Activated T-cell treated with anti-CD3 and anti-CD28 coated beads, Interleukin-2, amount 50 U/mL, for 24 hours (primary cell): ENCODE data around the gene NPTN.
"Not testable (repeated sequence)": the region's sequence is repeated elsewhere in the genome, so short reads cannot be mapped to it uniquely, and the experiment has no call there.

Experiments
- DNase-seq: peaks from one replicate; pipeline ENCODE4 v3.0.0-alpha.2; 2020
- H3K27ac Mint-ChIP-seq: 2 replicates; pipeline ENCODE4 v1.8.0; 2020; ENCODE audit warnings: mild to moderate bottlenecking, mixed read lengths
- H3K27me3 Mint-ChIP-seq: 2 replicates; pipeline ENCODE4 v1.8.0; 2020; ENCODE audit warnings: mixed read lengths
- H3K36me3 Mint-ChIP-seq: 2 replicates; pipeline ENCODE4 v1.8.0; 2020; ENCODE audit warnings: low read depth, mixed read lengths
- H3K4me1 Mint-ChIP-seq: 2 replicates; pipeline ENCODE4 v1.8.0; 2020; ENCODE audit warnings: low read depth, mixed read lengths
- H3K4me3 Mint-ChIP-seq: 2 replicates; pipeline ENCODE4 v1.8.0; 2020; ENCODE audit warnings: mild to moderate bottlenecking, moderate library complexity, mixed read lengths
- H3K9me3 Mint-ChIP-seq: 2 replicates; pipeline ENCODE4 v1.8.0; 2020; ENCODE audit warnings: mixed read lengths

The NPTN gene

DNA sequence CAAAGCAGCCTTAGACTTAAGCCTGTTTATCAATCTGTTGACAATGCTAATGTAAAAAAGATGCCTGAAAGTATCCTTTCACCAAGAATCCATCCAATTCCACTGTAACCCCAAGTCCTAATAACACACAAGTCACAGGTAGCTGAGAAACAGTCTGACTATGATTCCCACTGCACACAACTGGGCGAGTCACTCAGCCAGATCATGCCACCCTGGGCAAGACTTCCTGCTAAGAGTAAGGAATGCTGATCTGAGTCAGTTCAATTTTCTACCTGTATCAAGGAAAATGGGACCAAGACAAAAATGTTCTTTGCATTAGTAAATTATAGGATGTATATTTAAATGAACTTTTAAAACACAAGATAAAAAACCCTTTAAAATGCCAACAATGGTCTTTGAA lies 33.3 kb downstream of the NPTN start:
- Mint-ChIP-seq H3K9me3 (no peaks in the 10 kb centered on the region), H3K27me3 (no peaks in the 10 kb centered on the region), H3K4me1 (peaks cover 34% of the 10 kb centered on the region), H3K36me3 (peaks cover 23% of the 10 kb centered on the region), H3K4me3 (no peak overlapping the region), H3K27ac (no peak overlapping the region)
- DNase-seq: no peak

DNA sequence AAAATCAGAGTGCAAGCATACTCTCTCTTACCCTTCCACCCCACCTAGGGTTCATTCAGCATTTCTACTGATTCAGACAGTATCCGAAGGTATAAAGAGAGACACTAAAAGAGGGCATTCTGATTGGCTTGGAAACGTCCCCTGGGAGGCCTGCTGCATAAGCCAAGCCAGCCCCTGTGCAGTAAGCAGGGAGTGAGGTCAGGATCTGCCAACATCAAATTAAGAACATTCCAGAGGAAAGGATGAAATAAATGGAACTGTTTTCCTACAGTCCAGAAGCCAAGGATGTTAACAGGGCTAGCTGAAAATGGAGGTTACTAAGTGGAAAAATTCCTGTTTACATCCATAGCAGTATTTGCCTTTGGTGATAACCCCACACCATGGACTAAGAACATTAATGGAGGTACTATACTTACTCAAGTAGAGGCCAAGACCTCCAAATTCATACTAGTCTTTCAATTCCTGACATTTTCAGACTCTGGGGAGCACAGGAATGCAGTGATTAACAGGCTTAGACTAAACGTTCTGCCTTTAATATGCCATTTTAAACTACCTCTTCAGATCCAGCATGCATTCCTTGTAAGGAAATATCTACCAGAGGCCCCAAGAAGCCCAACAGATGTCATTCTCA lies 34.5 kb downstream of the NPTN start:
- H3K4me3 Mint-ChIP-seq: no peak overlapping the region
- no peak for DNase-seq
- H3K36me3 Mint-ChIP-seq: peaks cover 18% of the 10 kb centered on the region
- H3K9me3 Mint-ChIP-seq: no peaks in the 10 kb centered on the region
- H3K4me1 Mint-ChIP-seq: peaks cover 36% of the 10 kb centered on the region
- H3K27me3 Mint-ChIP-seq: no peaks in the 10 kb centered on the region
- no peak overlapping the region for H3K27ac Mint-ChIP-seq

DNA sequence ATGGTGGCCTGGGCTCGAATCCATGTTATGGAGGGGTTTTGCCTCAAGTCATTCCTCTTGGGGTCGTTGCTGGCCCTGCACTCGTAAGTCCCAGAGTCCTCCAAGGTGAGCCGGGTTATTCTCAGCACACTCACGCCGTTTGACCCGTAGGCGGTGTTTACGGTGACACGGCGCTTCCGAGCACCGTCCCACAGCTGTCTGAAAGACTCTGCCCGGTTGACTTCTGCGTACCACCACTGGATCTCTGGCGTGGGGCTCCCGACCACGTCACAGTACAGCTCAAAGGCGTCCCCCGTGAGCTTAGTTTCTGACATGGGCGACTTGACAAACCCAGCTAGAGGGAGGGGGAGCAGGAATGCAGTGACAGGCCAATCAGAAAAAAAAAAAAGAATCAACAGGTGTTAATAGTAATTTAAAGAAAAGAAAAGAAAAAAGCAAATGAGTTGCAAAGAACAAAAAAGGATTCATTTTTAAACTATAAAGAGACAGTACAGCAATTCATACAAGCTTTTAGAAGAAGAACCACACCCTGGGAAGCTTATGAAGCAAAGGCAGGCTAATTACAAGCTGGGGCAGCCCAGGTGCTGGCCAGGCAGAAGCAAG lies 36.1 kb downstream of the NPTN start:
- DNase-seq: no peak
- H3K27me3 Mint-ChIP-seq: no peaks in the 10 kb centered on the region
- no peak overlapping the region for H3K4me3 Mint-ChIP-seq
- H3K4me1 Mint-ChIP-seq: peaks cover 36% of the 10 kb centered on the region
- H3K36me3 Mint-ChIP-seq: peaks cover 18% of the 10 kb centered on the region
- no peaks in the 10 kb centered on the region for H3K9me3 Mint-ChIP-seq
- no peak overlapping the region for H3K27ac Mint-ChIP-seq

DNA sequence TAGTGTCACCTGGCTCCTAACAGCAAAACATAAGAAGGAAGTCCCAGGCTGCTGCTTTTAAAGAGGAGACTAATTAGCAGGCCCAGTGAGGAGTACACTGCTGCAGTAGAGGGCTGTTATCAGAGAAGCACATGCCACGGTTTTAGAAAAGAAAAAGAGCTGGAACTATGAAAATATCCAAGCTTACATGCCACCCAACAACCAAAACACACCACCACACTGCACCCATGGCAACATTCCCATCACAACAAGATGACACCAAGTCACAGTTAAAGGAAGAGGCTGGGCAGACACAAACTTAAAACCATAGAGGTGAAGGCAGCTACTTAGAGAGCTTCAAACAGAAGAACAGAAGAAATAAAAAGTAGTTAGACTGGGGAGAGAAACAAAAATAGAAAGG lies 37.0 kb downstream of the NPTN start:
- no peak for DNase-seq
- Mint-ChIP-seq H3K4me1 (peaks cover 36% of the 10 kb centered on the region), H3K9me3 (no peaks in the 10 kb centered on the region), H3K36me3 (peaks cover 27% of the 10 kb centered on the region), H3K27me3 (no peaks in the 10 kb centered on the region), H3K27ac (no peak overlapping the region), H3K4me3 (no peak overlapping the region)

DNA sequence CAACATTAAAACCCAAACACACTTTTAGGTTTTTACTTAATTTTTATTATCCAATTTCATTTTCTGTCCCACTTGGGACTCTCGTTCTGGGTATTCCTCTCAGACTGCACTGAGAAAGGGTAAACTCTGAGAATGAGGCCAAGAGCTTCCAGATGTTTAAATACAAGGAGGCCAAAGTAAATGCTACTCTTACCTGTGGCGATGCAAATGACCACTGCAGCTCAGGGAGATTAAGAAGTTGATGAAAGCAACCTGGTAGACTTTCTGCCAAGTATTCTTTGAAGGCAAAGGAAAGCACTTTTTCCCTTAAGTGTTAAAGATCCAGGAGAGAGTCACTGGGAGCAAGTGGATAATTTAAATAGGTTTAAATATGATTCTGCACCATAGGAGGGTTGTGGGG lies 39.1 kb downstream of the NPTN start:
- Mint-ChIP-seq H3K4me3 (no peak overlapping the region), H3K4me1 (peaks cover 31% of the 10 kb centered on the region), H3K27me3 (no peaks in the 10 kb centered on the region), H3K27ac (no peak overlapping the region), H3K9me3 (no peaks in the 10 kb centered on the region), H3K36me3 (peaks cover 36% of the 10 kb centered on the region)
- DNase-seq: no peak

DNA sequence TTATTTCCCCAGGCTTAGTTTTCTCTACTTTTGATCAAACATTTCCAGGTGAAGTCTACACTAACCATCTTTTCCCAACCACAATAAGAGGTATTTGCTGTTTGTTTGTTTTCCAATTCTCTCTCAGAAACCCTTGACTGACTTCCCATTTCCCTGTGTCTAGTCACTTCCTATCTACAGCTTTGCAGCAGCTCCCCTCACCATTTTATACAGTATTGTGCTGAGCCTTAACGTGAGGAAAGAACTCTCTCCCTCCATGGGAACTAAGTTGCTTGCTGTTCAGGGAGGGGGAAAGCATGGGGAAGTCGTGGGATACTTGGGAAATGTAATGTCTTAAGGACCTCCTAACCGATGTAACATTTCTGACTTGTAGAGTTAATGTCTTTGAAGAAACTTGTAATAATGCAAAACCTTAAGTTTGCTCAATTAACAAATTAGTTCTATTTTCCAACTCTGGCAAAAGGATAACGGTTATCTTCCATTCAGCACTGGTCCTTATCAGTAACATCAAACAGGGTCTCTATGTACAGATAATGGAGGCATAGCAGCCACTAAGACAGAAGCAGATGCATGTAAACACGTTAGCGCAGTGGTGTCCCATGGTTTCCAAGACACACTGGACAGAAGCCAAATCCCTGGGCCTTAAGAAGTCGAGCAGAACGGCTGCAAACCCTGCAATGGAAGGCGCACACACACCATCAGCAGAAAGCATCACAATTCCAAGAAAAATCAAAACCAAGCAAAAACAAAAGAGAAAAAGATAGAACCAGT lies 39.7 kb downstream of the NPTN start:
- H3K4me1 Mint-ChIP-seq: peaks cover 27% of the 10 kb centered on the region
- H3K36me3 Mint-ChIP-seq: peaks cover 42% of the 10 kb centered on the region
- no peaks in the 10 kb centered on the region for H3K27me3 Mint-ChIP-seq
- no peaks in the 10 kb centered on the region for H3K9me3 Mint-ChIP-seq
- no peak overlapping the region for H3K4me3 Mint-ChIP-seq
- no peak overlapping the region for H3K27ac Mint-ChIP-seq
- DNase-seq: no peak

DNA sequence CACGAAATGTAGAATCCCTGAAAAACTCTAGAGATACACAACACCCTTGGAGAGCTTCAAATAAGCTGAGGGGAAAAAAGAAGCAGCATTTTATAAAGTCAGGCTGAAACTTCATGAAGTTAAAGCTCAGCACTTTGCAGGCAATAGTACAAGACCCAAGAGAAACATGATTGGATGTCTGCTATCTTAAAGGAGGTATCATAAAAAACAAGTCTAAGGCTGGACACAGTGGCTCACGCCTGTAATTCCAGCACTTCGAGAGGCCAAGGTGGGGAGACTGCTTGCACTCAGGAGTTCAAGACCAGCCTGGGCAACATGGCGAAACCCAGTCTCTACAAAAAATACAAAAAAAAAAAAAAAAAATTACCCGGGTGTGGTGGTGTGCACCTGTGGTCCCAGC lies 42.9 kb downstream of the NPTN start:
- Mint-ChIP-seq H3K27ac (no peak overlapping the region), H3K4me1 (peaks cover 2% of the 10 kb centered on the region), H3K4me3 (no peak overlapping the region), H3K9me3 (no peaks in the 10 kb centered on the region), H3K36me3 (peaks cover 62% of the 10 kb centered on the region), H3K27me3 (no peaks in the 10 kb centered on the region)
- DNase-seq: no peak

DNA sequence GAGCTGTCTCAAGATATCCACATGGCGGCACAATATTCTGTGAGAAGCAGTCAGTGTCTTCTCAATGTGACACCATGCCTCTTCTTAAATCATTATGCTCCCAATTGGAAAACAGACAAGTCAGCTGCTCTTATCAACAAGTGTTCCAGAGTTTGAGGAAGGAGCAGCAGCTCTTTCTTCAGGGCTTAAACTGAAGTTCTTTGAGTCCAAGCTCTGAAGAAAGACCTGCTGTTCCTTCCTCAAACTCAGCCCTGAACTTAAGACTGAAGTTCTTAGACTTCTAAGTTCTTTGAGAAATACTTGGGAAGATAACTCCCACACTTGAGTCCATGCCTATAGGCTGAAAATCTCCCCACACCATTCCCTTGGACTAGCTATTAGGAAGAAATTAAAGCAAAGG lies 43.4 kb downstream of the NPTN start:
- Mint-ChIP-seq H3K9me3 (no peaks in the 10 kb centered on the region), H3K36me3 (peaks cover 67% of the 10 kb centered on the region), H3K4me3 (no peak overlapping the region), H3K27me3 (no peaks in the 10 kb centered on the region), H3K27ac (no peak overlapping the region), H3K4me1 (peaks cover 1% of the 10 kb centered on the region)
- DNase-seq: no peak

DNA sequence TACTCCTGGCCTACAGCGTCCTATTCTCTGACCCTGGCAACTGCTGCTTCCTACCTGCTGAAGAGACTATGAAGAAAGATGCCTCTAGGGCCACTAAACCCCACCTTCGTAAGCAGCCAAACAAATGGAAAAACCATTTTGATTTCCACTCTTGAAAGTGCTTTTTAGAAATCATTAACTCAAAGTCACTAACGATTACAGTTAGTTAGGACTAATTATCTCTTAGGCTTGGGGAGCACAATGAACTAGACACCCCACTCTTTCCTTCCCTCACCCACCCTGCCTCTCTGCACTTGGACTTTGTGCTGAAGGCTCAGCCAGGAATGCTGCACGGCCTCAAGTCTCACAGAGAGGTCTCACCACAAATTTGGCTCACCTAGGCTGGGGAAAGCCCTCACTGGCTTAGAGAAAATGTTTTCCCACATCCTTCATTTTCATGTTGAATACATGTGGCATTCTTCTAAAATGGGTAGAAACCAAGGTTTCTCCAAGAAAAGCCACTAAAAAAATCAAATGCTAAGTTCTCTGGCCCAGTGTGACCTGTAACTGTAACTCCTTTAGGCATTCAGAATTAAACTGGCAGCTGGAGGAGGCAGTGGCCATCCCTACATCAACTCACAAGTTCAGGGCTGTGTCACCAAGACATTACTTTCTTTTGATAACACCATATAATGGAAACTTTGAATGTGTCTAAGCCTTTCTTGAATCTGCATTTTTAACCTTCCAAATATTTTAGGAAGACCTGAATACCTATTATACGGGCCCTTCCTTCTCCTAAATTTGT lies 47.1 kb downstream of the NPTN start:
- Mint-ChIP-seq H3K27ac (peak overlapping the region; percentile 32), H3K9me3 (no peaks in the 10 kb centered on the region)

DNA sequence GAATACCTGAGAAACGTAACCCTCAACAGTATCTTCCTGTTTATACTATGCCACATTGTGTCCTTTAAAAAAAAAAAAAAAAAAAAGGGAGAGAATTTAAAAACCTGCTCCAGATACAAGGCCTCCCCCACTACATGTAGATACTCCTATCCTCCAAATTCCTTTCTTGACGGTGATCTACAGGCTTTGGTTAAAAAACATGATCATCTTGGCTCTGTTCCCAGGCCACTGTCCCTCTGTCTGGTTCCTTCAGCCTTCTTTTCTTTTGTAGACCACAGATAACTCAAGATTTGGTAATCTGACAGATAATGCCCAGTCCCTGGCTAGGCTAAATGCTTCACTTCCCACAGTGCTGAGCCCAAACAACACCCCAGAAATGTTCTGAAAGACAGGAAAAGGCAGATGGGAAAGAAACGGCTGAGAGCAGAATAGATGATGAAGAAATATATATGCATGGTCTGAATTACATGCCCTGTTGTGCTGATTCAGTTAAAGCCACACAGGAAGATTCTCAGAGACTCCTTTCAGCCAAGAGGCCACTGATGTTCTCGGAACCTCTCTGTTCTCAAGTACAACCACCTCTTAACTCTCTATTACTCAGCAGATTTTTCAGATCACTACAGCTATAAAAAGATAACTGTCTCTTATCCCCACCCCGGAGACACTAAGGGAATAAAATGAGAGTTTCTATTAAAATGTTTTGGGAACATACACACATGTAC lies 48.3 kb downstream of the NPTN start:
- peaks cover 92% of the 10 kb centered on the region for H3K36me3 Mint-ChIP-seq
- H3K4me1 Mint-ChIP-seq: no peaks in the 10 kb centered on the region
- no peaks in the 10 kb centered on the region for H3K27me3 Mint-ChIP-seq
- no peak for DNase-seq
- H3K27ac Mint-ChIP-seq: peak overlapping the region; percentile 0
- no peaks in the 10 kb centered on the region for H3K9me3 Mint-ChIP-seq
- no peak overlapping the region for H3K4me3 Mint-ChIP-seq

More for the DNA sequence above, 47.1 kb downstream of the NPTN start:
- Mint-ChIP-seq H3K4me3 (no peak overlapping the region), H3K4me1 (no peaks in the 10 kb centered on the region), H3K36me3 (peaks cover 90% of the 10 kb centered on the region), H3K27me3 (no peaks in the 10 kb centered on the region)
- DNase-seq: no peak

DNA sequence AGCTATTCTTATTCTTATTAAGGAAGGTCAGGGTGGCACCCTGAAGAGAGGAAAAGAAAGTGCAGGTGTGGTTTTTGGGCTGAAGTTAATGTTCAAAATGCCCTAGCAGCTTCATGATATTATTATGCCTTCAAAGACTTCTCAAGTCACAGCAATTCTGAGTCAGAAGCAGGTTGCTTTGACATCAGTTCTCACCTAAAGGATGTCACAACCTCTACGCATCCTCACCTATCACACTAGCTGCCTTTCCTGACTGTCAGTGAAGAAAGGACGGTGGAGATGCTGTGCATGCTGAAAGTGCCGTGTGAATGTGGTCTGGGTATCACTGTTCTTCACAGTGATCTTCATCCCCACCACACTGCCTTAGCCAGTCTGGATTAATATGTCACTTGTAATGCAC lies 49.6 kb downstream of the NPTN start:
- DNase-seq: no peak
- no peaks in the 10 kb centered on the region for H3K27me3 Mint-ChIP-seq
- no peak overlapping the region for H3K4me3 Mint-ChIP-seq
- no peaks in the 10 kb centered on the region for H3K4me1 Mint-ChIP-seq
- H3K9me3 Mint-ChIP-seq: no peaks in the 10 kb centered on the region
- no peak overlapping the region for H3K27ac Mint-ChIP-seq
- peaks cover 88% of the 10 kb centered on the region for H3K36me3 Mint-ChIP-seq

DNA sequence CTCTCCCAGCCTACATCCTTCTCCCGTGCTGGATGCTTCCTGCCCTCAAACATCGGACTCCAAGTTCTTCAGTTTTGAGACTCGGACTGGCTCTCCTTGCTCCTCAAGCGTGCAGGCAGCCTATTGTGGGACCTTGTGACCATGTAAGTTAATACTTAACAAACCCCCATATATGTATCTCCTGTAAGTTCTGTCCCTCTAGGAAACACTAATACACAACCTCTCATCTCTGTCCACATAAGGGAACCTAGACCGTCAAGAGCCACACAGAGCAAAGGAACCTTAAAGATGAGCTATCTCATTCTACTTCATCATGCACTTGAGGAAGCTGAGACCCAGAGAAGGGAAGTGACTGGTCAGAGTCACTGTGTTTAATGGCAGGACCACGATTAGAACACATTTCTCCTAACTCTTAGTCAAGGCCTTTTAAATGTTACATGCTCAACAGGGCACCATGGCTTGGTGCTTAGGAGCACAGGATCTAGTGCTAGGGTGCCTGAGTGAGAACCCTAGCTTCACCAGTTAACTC lies 50.3 kb downstream of the NPTN start:
- Mint-ChIP-seq H3K9me3 (no peaks in the 10 kb centered on the region), H3K4me3 (no peak overlapping the region), H3K4me1 (no peaks in the 10 kb centered on the region), H3K36me3 (peaks cover 89% of the 10 kb centered on the region), H3K27me3 (no peaks in the 10 kb centered on the region), H3K27ac (peak overlapping the region; percentile 45)
- no peak for DNase-seq

DNA sequence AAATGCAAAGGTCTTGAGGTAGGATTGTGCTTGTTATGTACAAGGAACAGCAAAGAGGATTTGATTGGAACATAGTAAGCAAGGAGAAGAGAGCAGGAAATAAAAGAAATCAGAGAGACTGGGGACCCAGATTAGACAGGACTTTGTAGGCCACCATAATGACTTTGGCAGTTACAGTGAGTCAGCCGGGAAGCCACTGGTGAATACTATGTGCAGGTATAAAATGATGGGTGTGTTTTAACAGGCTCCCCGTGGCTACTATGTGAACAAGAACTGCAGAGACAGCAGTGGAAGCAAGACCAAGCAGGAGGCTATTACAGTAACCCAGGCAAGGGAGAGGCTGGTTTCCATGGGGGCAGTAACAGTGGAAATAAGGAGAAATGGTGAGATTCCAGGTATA lies 55.2 kb downstream of the NPTN start:
- Mint-ChIP-seq H3K36me3 (peaks cover 87% of the 10 kb centered on the region), H3K4me3 (no peak overlapping the region), H3K27ac (peak overlapping the region; percentile 8), H3K27me3 (no peaks in the 10 kb centered on the region), H3K4me1 (peaks cover under 1% of the 10 kb centered on the region), H3K9me3 (no peaks in the 10 kb centered on the region)
- no peak for DNase-seq

DNA sequence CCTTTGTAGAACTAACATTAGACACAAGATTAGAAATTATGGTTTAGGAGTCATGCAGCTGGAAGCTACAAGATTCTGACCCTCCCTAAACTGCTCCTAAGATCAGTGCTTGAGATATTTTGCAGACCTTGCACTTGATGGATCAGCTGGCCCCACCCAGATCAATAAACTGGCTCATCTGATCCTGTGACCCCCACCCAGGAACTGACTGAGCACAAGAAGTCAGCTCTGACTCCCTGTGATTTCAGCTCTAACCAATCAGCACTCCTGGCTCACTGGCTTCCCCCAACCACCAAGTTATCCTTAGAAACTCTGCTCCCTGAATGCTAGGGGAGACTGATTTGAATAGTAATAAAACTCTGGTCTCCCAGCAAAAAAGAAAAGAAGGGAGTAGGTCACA lies 55.6 kb downstream of the NPTN start:
- not testable (repeated sequence) for H3K9me3 Mint-ChIP-seq, DNase-seq

More for the DNA sequence above, 55.6 kb downstream of the NPTN start:
- H3K4me1 Mint-ChIP-seq, H3K4me3 Mint-ChIP-seq, H3K27me3 Mint-ChIP-seq: not testable (repeated sequence)
- Mint-ChIP-seq H3K36me3 (peaks cover 87% of the 10 kb centered on the region), H3K27ac (peak overlapping the region; percentile 7)
